Stimulated activated memory B cell treated with anti-CD40 and anti-IgM and Interleukin-4, amounts not matched to agents 10 μg/mL and 1 μg/mL and 100 μg/mL, for 72 hours (primary cell): ENCODE measurements around the gene RAB11FIP5.
"Not testable (repeated sequence)": the region's sequence is repeated elsewhere in the genome, so short reads cannot be mapped to it uniquely, and the experiment has no call there.

Source experiments
- ATAC-seq: fragments of 150-1000 bp; cut with Tn5 transposase; 2 replicates; pipeline ENCODE4 v1.10.0; 2021
- H3K27ac Mint-ChIP-seq: one replicate; pipeline ENCODE4 v1.8.0; 2022; ENCODE audit warnings: mild to moderate bottlenecking, mixed read lengths
- H3K27me3 Mint-ChIP-seq: one replicate; pipeline ENCODE4 v1.8.0; 2022; ENCODE audit warnings: mixed read lengths
- H3K36me3 Mint-ChIP-seq: one replicate; pipeline ENCODE4 v1.8.0; 2022; ENCODE audit warnings: mixed read lengths
- H3K4me1 Mint-ChIP-seq: one replicate; pipeline ENCODE4 v1.8.0; 2022; ENCODE audit warnings: mixed read lengths
- H3K4me3 Mint-ChIP-seq: one replicate; pipeline ENCODE4 v1.8.0; 2022; ENCODE audit warnings: mild to moderate bottlenecking, moderate library complexity, mixed read lengths
- H3K9me3 Mint-ChIP-seq: one replicate; pipeline ENCODE4 v1.8.0; 2022; ENCODE audit warnings: mixed read lengths

The RAB11FIP5 gene

DNA sequence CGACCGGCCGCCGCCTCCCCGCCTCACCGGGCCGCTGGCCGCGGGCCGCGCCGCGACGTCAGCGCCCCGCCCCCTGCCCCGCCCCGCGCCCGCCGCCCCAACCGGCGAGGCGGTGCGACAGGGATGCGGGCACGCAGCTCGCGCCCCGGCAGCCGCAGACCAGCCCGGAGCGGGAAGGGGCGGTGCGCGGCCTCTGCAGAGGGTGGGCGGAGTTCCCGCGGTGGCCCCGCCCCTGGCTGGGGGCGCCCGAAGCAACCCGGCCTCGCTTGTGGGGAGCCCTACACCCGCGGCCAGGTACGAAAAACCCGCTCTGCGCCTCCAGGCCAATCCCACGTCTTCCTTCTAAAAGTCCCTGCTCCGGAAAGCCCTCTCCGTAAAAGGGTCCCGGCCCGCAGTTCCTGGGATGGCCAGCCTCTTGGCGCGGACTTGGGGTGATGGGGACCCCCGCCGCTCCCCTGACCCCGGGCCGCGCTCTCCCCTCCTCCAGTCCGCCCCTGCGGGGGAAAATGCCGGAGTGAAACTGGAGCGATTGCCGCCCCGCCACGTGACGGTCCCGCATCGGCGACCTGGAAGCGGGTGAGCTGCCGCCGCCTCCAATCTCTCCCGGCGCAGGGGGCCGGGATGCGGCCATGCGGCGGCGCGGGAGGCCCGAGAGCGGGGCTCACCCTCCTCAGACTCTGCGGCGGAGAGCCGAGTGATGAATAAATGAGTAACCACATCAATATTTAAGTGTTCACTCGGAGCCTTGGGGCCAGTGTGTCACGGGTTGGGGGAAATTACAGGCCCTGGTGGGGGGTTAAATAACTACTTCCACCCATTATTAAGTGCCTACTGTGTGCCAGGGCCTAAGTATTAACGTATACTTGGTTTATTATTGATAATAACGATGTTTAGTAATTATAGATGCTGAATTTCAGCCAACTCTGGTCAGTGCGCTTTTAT, at the start of gene RAB11FIP5:
TSS of gene RAB11FIP5 (minus strand) at position 36 of the 942 bp plus-strand sequence. CDS start 171 bp downstream, outside the sequence.
- Mint-ChIP-seq H3K27ac (no peak within 1 kb of the TSS), H3K9me3 (no peaks in the 10 kb centered on the region), H3K4me1 (peaks cover 14% of the 10 kb centered on the region), H3K4me3 (peak within 1 kb of the TSS; percentile 67), H3K27me3 (no peaks in the 10 kb centered on the region), H3K36me3 (no peaks in the 10 kb centered on the region)
- ATAC-seq = peak; percentile 89

GRCh38 chr2:73156539-73157124, 43.9 kb upstream of the RAB11FIP5 start:
- H3K27ac Mint-ChIP-seq = no peak overlapping the region
- no peak for ATAC-seq
- H3K36me3 Mint-ChIP-seq = no peaks in the 10 kb centered on the region
- H3K4me3 Mint-ChIP-seq = no peak overlapping the region
- peaks cover 46% of the 10 kb centered on the region for H3K27me3 Mint-ChIP-seq
- H3K9me3 Mint-ChIP-seq = no peaks in the 10 kb centered on the region
- no peaks in the 10 kb centered on the region for H3K4me1 Mint-ChIP-seq

DNA sequence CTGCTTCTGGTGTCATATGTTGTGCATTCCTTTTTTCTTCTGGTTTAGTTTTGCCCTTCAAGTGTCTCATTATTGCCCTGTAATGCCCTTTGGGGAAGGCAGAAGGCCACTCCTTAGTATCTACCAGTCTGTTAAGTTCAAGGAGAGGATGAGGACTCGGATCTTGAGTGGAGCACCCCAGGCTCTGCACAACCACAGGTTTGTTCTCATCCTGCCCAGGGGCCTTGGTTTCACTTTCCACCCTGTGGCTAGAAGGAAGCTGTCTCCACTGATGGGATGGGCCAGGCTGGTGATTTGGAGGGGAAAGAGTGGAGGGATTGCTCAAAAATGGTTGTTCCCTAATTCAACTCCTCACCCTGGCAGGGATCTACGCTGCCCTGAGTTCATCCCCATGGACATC, 30.2 kb upstream of the RAB11FIP5 start:
- Mint-ChIP-seq H3K27me3 (peaks cover 42% of the 10 kb centered on the region), H3K4me1 (no peaks in the 10 kb centered on the region), H3K9me3 (no peaks in the 10 kb centered on the region), H3K27ac (no peak overlapping the region), H3K36me3 (no peaks in the 10 kb centered on the region), H3K4me3 (no peak overlapping the region)
- ATAC-seq = no peak

GRCh38 chr2:73141896-73142295, 29.1 kb upstream of the RAB11FIP5 start:
- ATAC-seq = no peak
- Mint-ChIP-seq H3K36me3 (no peaks in the 10 kb centered on the region), H3K9me3 (no peaks in the 10 kb centered on the region), H3K4me1 (no peaks in the 10 kb centered on the region), H3K27me3 (peaks cover 36% of the 10 kb centered on the region), H3K27ac (no peak overlapping the region), H3K4me3 (no peak overlapping the region)

DNA sequence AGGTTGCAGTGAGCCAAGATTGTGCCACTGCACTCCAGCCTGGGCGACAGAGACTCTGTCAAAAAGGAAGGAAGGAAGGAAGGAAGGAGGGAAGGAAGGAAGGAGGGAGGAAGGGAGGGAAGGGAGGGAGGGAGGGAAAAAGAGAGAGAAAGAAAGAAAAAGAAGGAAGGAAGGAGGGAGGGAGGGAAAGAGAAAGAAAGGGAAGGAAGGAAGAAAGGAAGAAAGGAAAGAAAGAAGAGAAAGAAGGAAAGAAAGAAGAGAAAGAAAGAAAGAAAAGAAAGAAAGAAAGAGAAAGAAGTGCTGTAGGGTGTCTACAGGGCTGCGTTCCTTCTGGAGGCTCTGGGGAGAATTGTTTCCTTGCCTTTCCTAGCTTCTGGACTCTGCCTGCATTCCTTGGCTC, 22.5 kb upstream of the RAB11FIP5 start:
- Mint-ChIP-seq H3K4me3 (no peak overlapping the region), H3K36me3 (no peaks in the 10 kb centered on the region), H3K4me1 (no peaks in the 10 kb centered on the region), H3K27me3 (peaks cover 14% of the 10 kb centered on the region), H3K9me3 (no peaks in the 10 kb centered on the region), H3K27ac (no peak overlapping the region)
- no peak for ATAC-seq

DNA sequence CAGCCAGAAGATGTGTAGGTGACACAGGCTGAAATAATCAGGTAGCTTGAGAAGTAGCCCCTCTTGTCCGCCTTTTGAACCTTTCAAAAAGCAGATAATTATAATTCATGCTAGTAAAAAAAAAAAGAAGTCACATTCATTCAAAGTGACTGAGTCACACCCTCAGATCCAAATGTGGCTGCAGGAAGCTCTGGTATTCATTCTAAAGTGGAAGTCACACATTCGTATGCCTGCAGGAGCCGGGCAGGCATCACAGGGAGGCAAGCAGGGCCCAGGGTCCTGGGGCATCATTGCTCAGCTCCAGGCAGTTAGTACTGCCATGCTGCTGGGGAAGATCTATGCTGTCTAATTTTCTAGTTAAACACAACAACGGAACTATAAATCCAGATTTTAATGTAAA, 21.7 kb upstream of the RAB11FIP5 start:
- no peaks in the 10 kb centered on the region for H3K9me3 Mint-ChIP-seq
- no peak overlapping the region for H3K4me3 Mint-ChIP-seq
- peaks cover 19% of the 10 kb centered on the region for H3K27me3 Mint-ChIP-seq
- H3K27ac Mint-ChIP-seq = no peak overlapping the region
- no peak for ATAC-seq
- H3K4me1 Mint-ChIP-seq = no peaks in the 10 kb centered on the region
- no peaks in the 10 kb centered on the region for H3K36me3 Mint-ChIP-seq

DNA sequence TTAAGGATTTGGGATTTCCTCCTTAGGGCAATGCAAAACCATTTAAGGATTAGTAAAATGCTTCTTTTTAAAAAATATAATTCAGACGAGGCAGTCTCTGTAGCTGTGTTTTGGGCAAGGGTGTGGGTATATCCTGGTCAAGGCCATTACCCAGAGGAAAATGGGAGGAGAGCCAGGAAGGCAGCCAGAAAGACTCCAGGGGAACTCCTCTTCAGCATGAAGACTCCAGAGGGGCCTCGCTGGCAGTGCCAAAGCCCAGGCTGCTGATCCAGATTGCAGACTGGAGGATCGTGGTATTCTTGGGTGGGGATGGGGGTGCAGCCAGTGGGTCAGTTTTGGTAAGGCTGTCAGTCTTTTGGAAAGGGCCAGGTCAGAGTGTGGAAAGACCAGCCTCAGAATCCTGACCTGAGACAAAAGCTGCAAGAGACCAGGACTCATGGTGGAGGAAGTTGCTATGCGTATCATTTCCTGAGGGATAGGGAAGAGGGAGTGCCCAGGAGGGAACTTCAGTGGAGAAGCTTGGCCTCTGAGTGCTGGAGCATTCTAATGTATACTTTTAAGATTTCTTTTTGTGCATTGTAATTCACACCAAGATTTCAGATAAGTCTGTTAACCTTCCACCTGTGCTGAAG, 20.9 kb upstream of the RAB11FIP5 start:
- H3K27ac Mint-ChIP-seq = no peak overlapping the region
- ATAC-seq = no peak
- no peak overlapping the region for H3K4me3 Mint-ChIP-seq
- peaks cover 27% of the 10 kb centered on the region for H3K27me3 Mint-ChIP-seq
- H3K9me3 Mint-ChIP-seq = no peaks in the 10 kb centered on the region
- H3K4me1 Mint-ChIP-seq = no peaks in the 10 kb centered on the region
- H3K36me3 Mint-ChIP-seq = no peaks in the 10 kb centered on the region

DNA sequence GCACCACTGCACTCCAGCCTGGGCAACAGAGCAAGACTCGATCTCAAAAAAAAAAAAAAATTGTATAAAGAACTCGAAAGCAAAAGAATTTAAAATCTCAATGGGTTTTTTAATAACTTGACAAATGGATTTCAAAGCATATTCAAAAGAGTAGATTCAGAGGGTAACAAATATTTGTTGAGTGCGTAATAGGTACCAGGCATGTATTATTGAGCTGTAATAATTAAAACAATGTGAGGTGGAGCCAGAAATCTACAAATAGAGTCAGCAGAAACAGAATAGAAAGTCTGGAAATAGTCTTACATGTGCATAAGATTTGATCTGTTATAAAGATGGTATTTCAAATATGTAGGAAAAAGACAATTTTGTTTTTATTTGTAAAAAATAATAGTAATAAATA, 19.1 kb upstream of the RAB11FIP5 start:
- Mint-ChIP-seq H3K9me3 (no peaks in the 10 kb centered on the region), H3K4me3 (no peak overlapping the region), H3K4me1 (no peaks in the 10 kb centered on the region), H3K36me3 (no peaks in the 10 kb centered on the region), H3K27ac (no peak overlapping the region), H3K27me3 (peaks cover 29% of the 10 kb centered on the region)
- no peak for ATAC-seq

DNA sequence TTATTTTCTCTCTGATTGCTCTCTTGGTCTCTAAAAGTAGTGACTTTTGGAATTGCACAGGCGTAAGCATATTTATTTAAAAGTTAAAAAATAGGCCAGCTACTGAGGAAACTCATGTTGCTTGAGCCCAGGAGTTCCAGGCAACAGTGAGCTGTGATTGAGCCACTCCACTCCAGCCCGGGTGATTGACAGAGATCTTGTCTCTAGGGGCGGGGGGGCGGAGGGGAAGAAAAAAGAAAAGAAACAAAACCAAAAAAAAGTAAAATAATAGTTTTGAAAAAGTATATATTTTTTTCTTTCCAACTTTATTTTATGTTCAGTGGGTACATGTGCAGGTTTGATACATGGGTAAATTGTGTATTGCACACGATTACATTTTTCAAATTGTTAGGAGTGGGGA, 18.0 kb upstream of the RAB11FIP5 start:
- no peaks in the 10 kb centered on the region for H3K36me3 Mint-ChIP-seq
- H3K4me1 Mint-ChIP-seq = no peaks in the 10 kb centered on the region
- ATAC-seq = no peak
- H3K9me3 Mint-ChIP-seq = no peaks in the 10 kb centered on the region
- H3K27ac Mint-ChIP-seq = no peak overlapping the region
- H3K4me3 Mint-ChIP-seq = no peak overlapping the region
- peaks cover 36% of the 10 kb centered on the region for H3K27me3 Mint-ChIP-seq

GRCh38 chr2:73128841-73129535, 16.2 kb upstream of the RAB11FIP5 start:
- peaks cover 34% of the 10 kb centered on the region for H3K27me3 Mint-ChIP-seq
- H3K4me3 Mint-ChIP-seq = no peak overlapping the region
- no peaks in the 10 kb centered on the region for H3K36me3 Mint-ChIP-seq
- no peaks in the 10 kb centered on the region for H3K4me1 Mint-ChIP-seq
- no peaks in the 10 kb centered on the region for H3K9me3 Mint-ChIP-seq
- H3K27ac Mint-ChIP-seq = no peak overlapping the region
- no peak for ATAC-seq

GRCh38 chr2:73122536-73122935, 9.8 kb upstream of the RAB11FIP5 start:
- no peaks in the 10 kb centered on the region for H3K4me1 Mint-ChIP-seq
- H3K27me3 Mint-ChIP-seq = peaks cover 33% of the 10 kb centered on the region
- no peak overlapping the region for H3K27ac Mint-ChIP-seq
- no peak for ATAC-seq
- H3K36me3 Mint-ChIP-seq = no peaks in the 10 kb centered on the region
- H3K9me3 Mint-ChIP-seq = no peaks in the 10 kb centered on the region
- H3K4me3 Mint-ChIP-seq = no peak overlapping the region

- H3K27me3 Mint-ChIP-seq = peaks cover 16% of the 10 kb centered on the region
- not testable (repeated sequence) for H3K4me1 Mint-ChIP-seq, H3K4me3 Mint-ChIP-seq, H3K9me3 Mint-ChIP-seq, ATAC-seq, H3K27ac Mint-ChIP-seq, H3K36me3 Mint-ChIP-seq
These were observed 7.0 kb upstream of the RAB11FIP5 start for GRCh38 chr2:73119611-73120239.

DNA sequence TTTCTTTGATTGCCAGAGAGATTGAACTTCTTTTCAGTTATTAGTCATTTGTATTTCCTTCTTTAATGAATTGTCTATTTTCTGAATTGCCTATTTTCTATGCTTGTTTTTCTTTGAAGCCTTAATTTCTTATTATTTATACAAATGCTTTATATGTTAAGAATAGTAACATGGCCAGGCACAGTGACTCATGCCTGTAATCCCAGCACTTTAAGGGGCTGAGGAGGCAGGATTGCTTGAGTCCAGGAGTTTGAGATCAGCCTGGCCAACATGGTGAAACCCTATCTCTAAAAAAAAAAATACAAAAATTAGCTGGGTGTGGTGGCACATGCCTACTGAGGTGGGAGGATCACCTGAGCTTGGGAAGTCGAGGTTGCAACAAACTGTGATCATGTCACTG, 4.7 kb upstream of the RAB11FIP5 start:
- H3K36me3 Mint-ChIP-seq = no peaks in the 10 kb centered on the region
- no peak for ATAC-seq

DNA sequence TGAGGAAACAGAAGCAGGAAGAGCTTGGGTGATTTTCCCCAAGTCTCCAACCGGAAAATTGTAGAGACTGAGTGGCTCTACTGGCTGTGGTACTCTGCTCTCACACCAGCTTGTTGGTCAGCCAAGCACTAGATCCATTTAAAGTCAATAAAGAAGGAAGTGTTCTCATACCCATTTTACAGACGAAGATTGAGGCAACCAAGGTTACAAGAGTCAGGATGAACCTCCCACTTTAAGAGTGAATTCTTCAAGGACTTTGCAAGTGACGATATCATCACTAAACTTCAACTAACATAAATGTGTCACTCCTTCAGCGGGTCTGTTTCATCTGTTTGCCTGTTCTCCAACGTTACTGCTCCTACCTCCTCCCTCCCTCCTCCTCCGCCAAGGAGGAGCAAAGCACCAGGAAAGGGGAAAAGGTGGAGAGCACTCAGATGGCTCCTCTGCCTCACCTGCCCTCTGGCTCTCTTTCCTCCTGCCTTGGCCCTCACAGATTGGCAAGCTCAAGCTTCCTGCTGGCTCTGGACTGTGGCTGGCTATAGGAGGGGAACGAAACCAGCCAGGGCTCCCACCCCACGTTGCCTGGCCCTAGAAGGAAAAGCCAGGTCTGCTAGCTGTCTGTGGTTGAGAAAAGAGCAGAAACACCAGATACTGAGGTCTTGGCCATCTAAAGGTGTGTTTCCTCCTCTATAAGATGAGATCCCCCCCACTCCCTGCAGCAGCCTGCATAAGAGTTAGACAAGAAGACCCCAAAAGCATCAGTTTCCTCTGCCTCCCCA, 3.6 kb upstream of the RAB11FIP5 start:
- Mint-ChIP-seq H3K4me1 (peaks cover 9% of the 10 kb centered on the region), H3K9me3 (no peaks in the 10 kb centered on the region), H3K27ac (no peak overlapping the region), H3K27me3 (no peaks in the 10 kb centered on the region), H3K36me3 (no peaks in the 10 kb centered on the region), H3K4me3 (no peak overlapping the region)
- no peak for ATAC-seq

More for the DNA sequence above, 4.7 kb upstream of the RAB11FIP5 start:
- no peaks in the 10 kb centered on the region for H3K9me3 Mint-ChIP-seq
- no peaks in the 10 kb centered on the region for H3K27me3 Mint-ChIP-seq
- H3K27ac Mint-ChIP-seq = no peak overlapping the region
- H3K4me3 Mint-ChIP-seq = no peak overlapping the region
- H3K4me1 Mint-ChIP-seq = no peaks in the 10 kb centered on the region
